ENCODE measurements around the gene ANKRD34A.

The ANKRD34A gene

GRCh38 chr1:145974721-145975120, 10.3 kb upstream of the ANKRD34A start:
- Histone ChIP-seq H3K27ac (ENCODE audit: low read depth, low read length) (peak overlapping the region; percentile 35), H3K36me3 (ENCODE audit: control insufficient read depth in 5 of 5, insufficient read depth in 5 of 5, low read length in 5 of 5) (peaks cover 0 to 5% (median 0%) of the 10 kb centered on the region in 5 donors), H3K9ac (ENCODE audit: low read length in 5 of 5) (peak overlapping the region in 1 of 5 donors; percentile 41), H3K4me1 (ENCODE audit: control insufficient read depth in 5 of 5, insufficient read depth in 5 of 5, low read length in 5 of 5) (peaks cover 15 to 35% (median 30%) of the 10 kb centered on the region in 5 donors), H3K9me3 (ENCODE audit: control insufficient read depth in 5 of 5, low read length in 5 of 5) (no peaks in the 10 kb centered on the region), H3K27me3 (ENCODE audit: control insufficient read depth in 5 of 5, insufficient read depth in 4 of 5, low read length in 5 of 5) (no peaks in the 10 kb centered on the region), H3K4me3 (ENCODE audit: low read depth in 1 of 5, low read length in 5 of 5) (no peak overlapping the region)

GRCh38 chr1:145972580-145972979, 8.2 kb upstream of the ANKRD34A start:
- peaks cover 0 to 5% (median 0%) of the 10 kb centered on the region in 5 donors for H3K36me3 ChIP-seq (ENCODE audit: control insufficient read depth in 5 of 5, insufficient read depth in 5 of 5, low read length in 5 of 5)
- H3K9ac ChIP-seq (ENCODE audit: low read length in 5 of 5), result no peak overlapping the region
- no peak overlapping the region for H3K4me3 ChIP-seq (ENCODE audit: low read depth in 1 of 5, low read length in 5 of 5)
- peaks cover 0 to 1% (median under 1%) of the 10 kb centered on the region in 5 donors for H3K9me3 ChIP-seq (ENCODE audit: control insufficient read depth in 5 of 5, low read length in 5 of 5)
- peaks cover 0 to 16% (median 10%) of the 10 kb centered on the region in 5 donors for H3K4me1 ChIP-seq (ENCODE audit: control insufficient read depth in 5 of 5, insufficient read depth in 5 of 5, low read length in 5 of 5)
- H3K27ac ChIP-seq (ENCODE audit: low read depth, low read length), result no peak overlapping the region
- H3K27me3 ChIP-seq (ENCODE audit: control insufficient read depth in 5 of 5, insufficient read depth in 4 of 5, low read length in 5 of 5), result no peaks in the 10 kb centered on the region

GRCh38 chr1:145967288-145967687, 2.9 kb upstream of the ANKRD34A start:
- Histone ChIP-seq H3K27ac (ENCODE audit: low read depth, low read length) (no peak overlapping the region), H3K9me3 (ENCODE audit: control insufficient read depth in 5 of 5, low read length in 5 of 5) (peaks cover 0 to 7% (median 3%) of the 10 kb centered on the region in 5 donors), H3K9ac (ENCODE audit: low read length in 5 of 5) (no peak overlapping the region), H3K4me3 (ENCODE audit: low read depth in 1 of 5, low read length in 5 of 5) (no peak overlapping the region), H3K27me3 (ENCODE audit: control insufficient read depth in 5 of 5, insufficient read depth in 4 of 5, low read length in 5 of 5) (no peaks in the 10 kb centered on the region), H3K36me3 (ENCODE audit: control insufficient read depth in 5 of 5, insufficient read depth in 5 of 5, low read length in 5 of 5) (no peaks in the 10 kb centered on the region), H3K4me1 (ENCODE audit: control insufficient read depth in 5 of 5, insufficient read depth in 5 of 5, low read length in 5 of 5) (peaks cover 6 to 32% (median 28%) of the 10 kb centered on the region in 5 donors)

GRCh38 chr1:145965119-145965744, 857 bp upstream of the ANKRD34A start:
- Histone ChIP-seq H3K9ac (ENCODE audit: low read length in 5 of 5) (peak overlapping the region; percentile 63 to 96 (median 94)), H3K36me3 (ENCODE audit: control insufficient read depth in 5 of 5, insufficient read depth in 5 of 5, low read length in 5 of 5) (no peaks in the 10 kb centered on the region), H3K4me1 (ENCODE audit: control insufficient read depth in 5 of 5, insufficient read depth in 5 of 5, low read length in 5 of 5) (peaks cover 8 to 50% (median 49%) of the 10 kb centered on the region in 5 donors), H3K4me3 (ENCODE audit: low read depth in 1 of 5, low read length in 5 of 5) (peak overlapping the region; percentile 81 to 98 (median 91)), H3K9me3 (ENCODE audit: control insufficient read depth in 5 of 5, low read length in 5 of 5) (peaks cover 0 to 7% (median 3%) of the 10 kb centered on the region in 5 donors), H3K27me3 (ENCODE audit: control insufficient read depth in 5 of 5, insufficient read depth in 4 of 5, low read length in 5 of 5) (no peaks in the 10 kb centered on the region), H3K27ac (ENCODE audit: low read depth, low read length) (peak overlapping the region; percentile 90)

- Histone ChIP-seq H3K27ac (ENCODE audit: low read depth, low read length) (peak overlapping the region; percentile 90), H3K4me1 (ENCODE audit: control insufficient read depth in 5 of 5, insufficient read depth in 5 of 5, low read length in 5 of 5) (peaks cover 8 to 60% (median 59%) of the 10 kb centered on the region in 5 donors), H3K9ac (ENCODE audit: low read length in 5 of 5) (peak overlapping the region in 4 of 5 donors; percentile 94 to 96 (median 94)), H3K36me3 (ENCODE audit: control insufficient read depth in 5 of 5, insufficient read depth in 5 of 5, low read length in 5 of 5) (no peaks in the 10 kb centered on the region), H3K4me3 (ENCODE audit: low read depth in 1 of 5, low read length in 5 of 5) (peak overlapping the region; percentile 81 to 98 (median 91)), H3K9me3 (ENCODE audit: control insufficient read depth in 5 of 5, low read length in 5 of 5) (peaks cover 0 to 7% (median 3%) of the 10 kb centered on the region in 5 donors), H3K27me3 (ENCODE audit: control insufficient read depth in 5 of 5, insufficient read depth in 4 of 5, low read length in 5 of 5) (no peaks in the 10 kb centered on the region)
Measured at GRCh38 chr1:145963265-145964019, 933 bp downstream of the ANKRD34A start.

GRCh38 chr1:145962157-145963102, 1.9 kb downstream of the ANKRD34A start:
- H3K27ac ChIP-seq (ENCODE audit: low read depth, low read length), result peak overlapping the region; percentile 90

GRCh38 chr1:145961425-145962156, 2.8 kb downstream of the ANKRD34A start:
- H3K4me1 ChIP-seq (ENCODE audit: control insufficient read depth in 5 of 5, insufficient read depth in 5 of 5, low read length in 5 of 5), result peaks cover 13 to 74% (median 70%) of the 10 kb centered on the region in 5 donors
- no peaks in the 10 kb centered on the region for H3K9me3 ChIP-seq (ENCODE audit: control insufficient read depth in 5 of 5, low read length in 5 of 5)
- H3K36me3 ChIP-seq (ENCODE audit: control insufficient read depth in 5 of 5, insufficient read depth in 5 of 5, low read length in 5 of 5), result no peaks in the 10 kb centered on the region
- no peaks in the 10 kb centered on the region for H3K27me3 ChIP-seq (ENCODE audit: control insufficient read depth in 5 of 5, insufficient read depth in 4 of 5, low read length in 5 of 5)
- peak overlapping the region in 4 of 5 donors; percentile 34 to 90 (median 80) for H3K9ac ChIP-seq (ENCODE audit: low read length in 5 of 5)
- H3K4me3 ChIP-seq (ENCODE audit: low read depth in 1 of 5, low read length in 5 of 5), result peak overlapping the region; percentile 80 to 87 (median 81)
- no peak overlapping the region for H3K27ac ChIP-seq (ENCODE audit: low read depth, low read length)

More at GRCh38 chr1:145962157-145963102, 1.9 kb downstream of the ANKRD34A start:
- H3K9me3 ChIP-seq (ENCODE audit: control insufficient read depth in 5 of 5, low read length in 5 of 5), result peaks cover 0 to 4% (median 1%) of the 10 kb centered on the region in 5 donors
- H3K4me3 ChIP-seq (ENCODE audit: low read depth in 1 of 5, low read length in 5 of 5), result peak overlapping the region; percentile 80 to 87 (median 81)
- no peaks in the 10 kb centered on the region for H3K27me3 ChIP-seq (ENCODE audit: control insufficient read depth in 5 of 5, insufficient read depth in 4 of 5, low read length in 5 of 5)
- H3K36me3 ChIP-seq (ENCODE audit: control insufficient read depth in 5 of 5, insufficient read depth in 5 of 5, low read length in 5 of 5), result no peaks in the 10 kb centered on the region
- H3K9ac ChIP-seq (ENCODE audit: low read length in 5 of 5), result peak overlapping the region in 4 of 5 donors; percentile 33 to 90 (median 58)
- peaks cover 11 to 65% (median 63%) of the 10 kb centered on the region in 5 donors for H3K4me1 ChIP-seq (ENCODE audit: control insufficient read depth in 5 of 5, insufficient read depth in 5 of 5, low read length in 5 of 5)

- Histone ChIP-seq H3K27ac (ENCODE audit: low read depth, low read length) (peak overlapping the region; percentile 60), H3K9ac (ENCODE audit: low read length in 5 of 5) (peak overlapping the region; percentile 19 to 90 (median 78)), H3K4me1 (ENCODE audit: control insufficient read depth in 5 of 5, insufficient read depth in 5 of 5, low read length in 5 of 5) (peaks cover 16 to 79% (median 75%) of the 10 kb centered on the region in 5 donors), H3K4me3 (ENCODE audit: low read depth in 1 of 5, low read length in 5 of 5) (peak overlapping the region; percentile 80 to 85 (median 81)), H3K36me3 (ENCODE audit: control insufficient read depth in 5 of 5, insufficient read depth in 5 of 5, low read length in 5 of 5) (no peaks in the 10 kb centered on the region), H3K27me3 (ENCODE audit: control insufficient read depth in 5 of 5, insufficient read depth in 4 of 5, low read length in 5 of 5) (no peaks in the 10 kb centered on the region), H3K9me3 (ENCODE audit: control insufficient read depth in 5 of 5, low read length in 5 of 5) (no peaks in the 10 kb centered on the region)
Measured at GRCh38 chr1:145961109-145961424, 3.3 kb downstream of the ANKRD34A start.

All from subcutaneous abdominal adipose tissue (tissue), 5 donors.